ENCODE results near the gene AGAP2.
"Not testable (repeated sequence)": the region's sequence is repeated elsewhere in the genome, so short reads cannot be mapped to it uniquely, and the experiment has no call there.

The AGAP2 gene

GRCh38 chr12:57688931-57689330 lies 49.6 kb downstream of the AGAP2 start:
- no peak for DNase-seq

DNA sequence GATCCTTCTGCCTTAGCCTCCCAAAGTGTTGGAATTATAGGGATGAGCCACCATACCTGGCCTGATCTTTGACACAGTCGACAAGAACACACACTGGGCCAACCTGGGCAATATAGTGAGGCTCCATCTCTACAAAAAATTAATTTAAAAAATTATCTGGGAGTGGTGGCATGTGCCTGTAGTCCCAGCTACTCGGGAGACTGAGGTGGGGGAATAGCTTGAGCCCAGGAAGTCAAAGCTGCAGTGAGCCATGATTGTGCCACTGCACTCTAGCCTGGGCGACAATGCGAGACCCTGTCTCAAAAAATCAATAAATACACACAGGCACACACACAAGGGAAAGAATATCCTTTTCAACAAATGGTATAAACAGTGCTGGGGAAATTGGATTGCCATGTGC lies 50.7 kb downstream of the AGAP2 start:
- no peak for DNase-seq

DNA sequence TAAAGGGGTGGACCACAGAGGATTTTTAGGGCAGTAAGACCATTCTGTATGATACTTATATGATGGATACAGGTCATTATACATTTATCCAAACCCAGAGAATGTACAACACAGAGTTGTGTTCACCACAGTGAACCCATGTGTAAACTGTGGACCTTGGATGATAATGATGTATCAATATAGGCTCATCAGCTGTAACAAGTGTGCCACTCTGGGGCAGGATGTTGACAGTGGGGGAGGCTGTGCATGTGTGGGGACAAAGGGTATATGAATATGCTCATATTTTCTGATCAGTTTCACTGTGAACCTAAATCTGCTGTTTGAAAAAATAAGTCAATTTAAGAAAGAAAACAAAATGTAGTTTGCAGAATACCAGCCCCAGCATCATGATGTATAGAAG lies 58.8 kb downstream of the AGAP2 start:
- DNase-seq, result no peak

DNA sequence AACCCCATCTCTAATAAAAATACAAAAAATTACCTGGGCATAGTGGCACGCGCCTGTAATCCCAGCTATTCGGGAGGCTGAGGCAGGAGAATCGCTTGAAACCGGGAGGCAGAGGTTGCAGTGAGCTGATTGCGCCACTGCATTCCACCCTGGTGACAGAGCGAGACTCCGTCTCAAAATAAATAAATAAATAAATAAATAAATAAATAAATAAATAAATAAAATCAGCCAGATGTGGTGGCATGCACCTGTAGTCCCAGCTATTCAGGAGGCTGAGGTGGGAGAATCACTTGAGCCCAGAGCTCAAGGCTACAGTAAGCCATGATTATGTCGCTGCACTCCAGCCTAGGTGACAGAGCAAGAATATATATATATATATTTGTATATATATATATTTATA lies 60.6 kb downstream of the AGAP2 start:
- DNase-seq, result not testable (repeated sequence)

GRCh38 chr12:57674691-57675090 lies 63.9 kb downstream of the AGAP2 start:
- DNase-seq, result no peak
